NCI-H1048 (cell line): Measurements from ENCODE around the gene OR2M5.

Experiments used
- DNase-seq: peaks from one replicate; lab custom pipeline; 2025; lab: John Stamatoyannopoulos, UW

OR2M5 gene, protein sequence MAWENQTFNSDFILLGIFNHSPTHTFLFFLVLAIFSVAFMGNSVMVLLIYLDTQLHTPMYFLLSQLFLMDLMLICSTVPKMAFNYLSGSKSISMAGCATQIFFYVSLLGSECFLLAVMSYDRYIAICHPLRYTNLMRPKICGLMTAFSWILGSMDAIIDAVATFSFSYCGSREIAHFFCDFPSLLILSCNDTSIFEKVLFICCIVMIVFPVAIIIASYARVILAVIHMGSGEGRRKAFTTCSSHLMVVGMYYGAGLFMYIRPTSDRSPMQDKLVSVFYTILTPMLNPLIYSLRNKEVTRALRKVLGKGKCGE

DNA sequence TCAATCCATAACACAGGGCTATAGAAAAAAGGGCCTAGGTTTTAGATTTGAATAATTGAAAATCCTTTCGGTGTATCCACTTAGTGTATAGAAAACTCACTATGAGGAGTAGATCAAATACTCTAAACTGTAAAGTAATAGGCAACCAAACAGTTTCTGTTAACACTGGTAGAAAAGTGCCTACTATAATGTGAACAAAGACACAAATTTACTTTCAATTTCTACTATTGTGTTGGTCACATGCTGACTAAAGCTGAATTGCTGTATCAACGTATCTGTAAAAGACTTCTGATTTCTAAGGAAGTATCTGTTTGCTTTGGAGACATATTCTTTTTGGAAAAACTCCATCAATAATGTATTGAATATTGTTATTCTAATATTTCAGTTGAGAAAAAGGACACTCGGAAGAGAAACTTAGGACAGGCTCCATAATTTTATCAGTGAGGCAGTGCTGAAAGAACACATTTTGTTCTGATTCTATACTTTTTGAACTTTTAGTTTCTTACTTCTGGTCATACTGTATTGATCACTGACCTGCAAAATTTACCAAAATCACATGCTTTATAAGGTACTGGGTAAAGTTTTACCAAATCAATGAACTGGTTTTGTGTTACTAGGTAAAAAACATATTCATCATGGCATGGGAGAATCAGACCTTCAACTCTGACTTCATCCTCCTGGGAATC is at the start of gene OR2M5:
Gene OR2M5 (plus strand): TSS at position 636 of the 686 bp plus-strand sequence. CDS start 0 bp downstream, at position 636.
- no peak for DNase-seq

DNA sequence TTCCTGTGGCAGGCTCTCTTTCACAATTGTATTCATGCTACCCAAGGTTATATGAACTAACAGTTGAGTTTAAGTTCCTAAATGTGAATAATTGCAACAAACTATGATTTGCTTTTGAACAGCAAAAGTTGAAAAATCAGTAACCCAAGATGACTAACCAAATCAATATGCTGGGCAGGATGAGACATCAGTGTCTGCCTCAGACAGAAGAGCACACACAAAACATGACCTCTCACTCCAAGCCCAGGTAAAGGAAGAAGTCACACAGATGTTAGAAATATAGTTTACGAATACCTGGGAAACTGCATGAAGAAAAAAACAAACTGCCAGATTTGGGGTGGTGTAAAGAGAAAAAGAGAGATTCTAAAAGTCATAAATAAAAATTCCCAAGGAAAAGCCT is 46.4 kb upstream of the OR2M5 start:
- no peak for DNase-seq

DNA sequence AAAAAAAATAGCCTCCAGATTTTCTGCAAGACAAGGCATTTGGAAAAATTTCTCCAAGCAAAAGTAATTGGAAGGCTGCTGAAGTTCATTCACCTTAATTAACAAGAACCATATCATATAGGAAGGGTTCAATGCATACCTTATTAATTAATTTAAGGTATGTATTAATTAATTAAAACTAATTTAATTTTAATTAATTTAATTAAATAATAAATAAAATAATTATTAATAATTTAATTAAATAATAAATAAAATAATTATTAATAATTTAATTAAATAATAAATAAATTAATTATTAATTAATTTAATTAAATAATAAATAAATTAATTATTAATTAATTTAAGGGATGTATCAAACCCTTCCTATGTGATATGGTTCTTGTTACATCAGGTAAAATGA is 42.1 kb upstream of the OR2M5 start:
- no peak for DNase-seq

DNA sequence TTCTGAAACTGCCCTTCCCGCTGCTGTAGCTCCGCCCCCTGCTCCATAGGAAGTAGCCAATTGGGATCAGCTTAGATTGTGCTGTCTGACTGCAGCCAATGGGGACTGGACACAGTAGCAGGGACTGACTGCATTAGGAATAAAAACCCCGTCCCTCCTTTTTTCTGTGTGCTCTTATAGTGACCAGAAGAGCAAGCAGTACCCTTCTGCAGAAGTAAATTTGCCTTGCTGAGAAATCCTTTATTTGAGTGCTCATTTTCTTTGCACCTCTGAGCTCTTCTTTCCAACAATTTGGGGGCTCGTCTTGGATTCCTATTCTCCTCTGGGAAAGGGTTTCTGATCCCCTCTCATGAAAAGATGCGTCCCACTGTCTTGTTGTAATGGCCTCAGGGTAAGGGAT is 33.8 kb upstream of the OR2M5 start:
- no peak for DNase-seq

DNA sequence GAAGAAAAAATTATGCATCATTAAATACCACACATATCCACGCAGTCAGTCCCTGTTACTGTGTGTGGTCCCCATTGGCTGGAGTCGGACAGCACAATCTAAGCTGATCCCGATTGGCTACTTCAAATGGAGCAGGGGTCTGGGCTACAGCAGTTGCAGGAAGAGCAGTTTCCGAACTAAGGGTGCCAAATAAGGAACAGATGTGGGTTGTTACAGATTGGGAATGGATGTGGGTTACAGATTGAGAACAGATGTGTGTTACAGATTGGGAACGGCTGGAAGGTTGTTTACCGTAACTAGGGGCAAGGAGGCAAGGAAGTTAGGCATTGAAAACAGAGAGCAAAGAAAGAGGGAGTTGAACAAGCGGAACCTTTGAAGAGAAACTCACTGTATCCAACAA is 30.1 kb upstream of the OR2M5 start:
- DNase-seq = no peak

DNA sequence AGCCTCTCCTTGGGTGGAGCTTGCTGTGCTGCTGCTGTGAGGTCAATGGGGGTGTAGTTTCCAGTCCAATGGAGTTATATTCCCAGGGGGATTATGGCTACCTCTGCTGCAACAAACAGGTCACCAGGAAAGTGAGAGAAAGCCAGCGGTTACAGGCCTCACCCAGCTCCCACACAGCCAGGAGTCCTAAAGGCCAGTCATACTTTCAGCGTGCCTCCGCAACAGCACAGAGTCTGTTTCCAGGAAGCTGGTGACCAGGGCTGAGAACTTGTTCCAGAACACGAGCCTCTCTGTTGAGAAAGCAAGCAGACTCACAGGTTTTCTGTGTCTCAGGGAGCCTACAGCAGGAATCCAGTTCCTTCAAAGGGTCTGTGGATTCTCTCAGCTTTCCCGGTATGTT is 17.3 kb upstream of the OR2M5 start:
- DNase-seq = no peak

DNA sequence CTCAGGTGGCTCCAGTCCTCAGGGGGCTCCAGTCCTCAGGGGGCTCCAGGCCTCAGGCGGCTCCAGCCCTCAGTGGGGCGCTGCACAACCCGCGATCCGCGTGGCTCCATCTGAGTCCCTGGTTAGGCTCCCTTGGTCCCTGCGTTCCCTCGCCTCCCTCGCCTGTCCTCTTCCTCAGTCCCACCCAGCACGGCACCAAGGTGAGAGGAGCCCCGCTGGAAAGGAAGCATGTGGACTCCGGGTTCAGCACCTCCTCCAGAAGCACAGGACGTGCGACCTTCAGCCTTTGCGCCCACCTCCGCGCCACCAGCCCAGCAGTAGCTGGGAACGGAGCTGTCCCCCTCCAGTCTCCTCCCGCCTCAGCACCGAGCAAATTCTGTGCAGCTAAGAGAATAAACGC is 8.1 kb upstream of the OR2M5 start:
- DNase-seq = no peak

DNA sequence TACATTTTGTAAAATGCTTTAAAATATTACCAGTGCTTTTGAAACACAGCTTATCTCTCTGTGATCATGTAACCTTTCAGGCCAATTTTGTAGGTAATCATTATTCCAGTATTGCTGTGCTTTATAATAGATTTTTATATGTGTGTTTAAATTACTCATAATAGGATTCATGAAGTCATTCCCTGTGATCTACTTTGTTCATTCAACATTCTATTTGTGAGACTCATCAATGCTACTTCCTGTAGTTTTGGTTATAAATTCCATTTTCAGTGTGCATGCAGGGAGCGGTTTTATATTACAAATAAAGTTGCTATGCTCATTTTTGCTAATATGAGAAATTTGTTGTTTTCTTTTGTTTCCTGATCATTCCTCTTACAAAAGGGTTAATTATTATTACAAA is 4.1 kb upstream of the OR2M5 start:
- no peak for DNase-seq

DNA sequence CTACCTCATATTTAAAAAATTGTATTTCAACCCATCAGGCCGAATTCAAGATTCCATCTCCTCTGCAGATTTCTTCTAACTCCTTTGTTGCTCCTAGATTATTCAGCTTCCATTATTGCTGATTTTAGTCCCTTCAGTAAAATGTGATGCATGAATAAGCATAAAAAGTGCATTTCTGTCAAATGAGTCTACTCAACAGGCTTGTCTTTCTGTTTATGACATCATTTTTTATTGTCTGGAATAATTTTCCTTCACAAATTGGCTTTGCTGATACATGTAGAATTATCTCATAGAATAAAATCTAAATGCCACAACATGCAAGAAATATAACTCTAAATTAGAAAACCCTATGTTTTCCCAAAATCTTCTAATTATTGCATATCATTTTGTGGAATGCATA is 1.6 kb upstream of the OR2M5 start:
- DNase-seq = no peak

DNA sequence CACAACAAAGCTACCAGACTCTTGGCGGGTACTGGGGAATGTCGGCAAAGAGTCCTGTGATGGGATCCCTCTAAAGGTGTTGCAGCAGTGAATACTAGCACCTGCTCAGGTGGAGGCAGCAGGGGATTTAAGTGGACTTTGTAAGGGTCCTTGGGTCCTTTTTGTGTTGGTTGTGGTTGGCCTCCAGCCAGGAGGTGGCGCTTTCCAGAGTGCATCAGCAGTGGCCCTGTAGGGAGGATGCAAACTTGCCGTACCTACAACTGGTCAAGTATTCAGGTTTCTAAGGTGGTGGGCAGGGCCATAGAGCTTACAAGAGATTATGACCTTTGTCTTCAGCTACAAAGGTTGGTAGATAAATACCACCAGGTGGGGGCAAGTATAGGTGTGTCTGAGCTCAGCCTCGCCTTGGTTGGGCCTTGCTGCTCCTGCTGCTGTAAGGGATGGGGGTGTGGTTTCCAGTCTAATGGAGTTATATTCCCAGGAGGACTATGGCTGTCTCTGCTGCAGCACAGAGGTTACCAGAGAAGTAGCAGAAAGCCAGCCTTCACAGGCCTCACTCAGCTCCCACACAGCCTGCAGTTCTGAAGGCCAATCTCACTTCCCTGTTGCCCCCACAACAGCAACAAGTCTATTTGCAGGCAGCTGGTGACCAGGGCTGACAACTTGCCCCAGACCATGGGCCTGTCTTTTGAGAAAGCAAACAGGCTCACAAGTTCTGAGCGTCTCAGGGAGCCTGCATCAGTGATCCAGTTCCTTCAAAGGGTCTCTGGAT is 7.3 kb downstream of the OR2M5 start:
- no peak for DNase-seq

DNA sequence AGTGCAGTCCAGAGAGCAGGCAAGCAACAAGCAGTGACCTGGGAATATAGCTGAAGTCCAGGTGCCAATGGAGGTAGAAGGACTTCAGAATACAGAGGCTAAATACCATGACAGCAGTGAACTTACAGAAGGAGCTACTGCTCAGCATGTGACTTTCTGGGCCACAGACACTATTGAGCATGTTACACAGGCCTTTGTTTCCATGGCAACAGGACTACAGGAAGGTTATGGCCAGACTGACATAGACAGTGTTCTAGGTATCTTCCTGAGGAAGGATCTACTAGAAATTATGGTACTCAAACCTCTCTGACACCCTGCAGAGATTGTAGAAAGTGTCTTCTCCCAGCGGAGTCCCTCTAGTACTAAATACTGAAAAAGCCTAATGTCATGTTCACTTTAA is 11.0 kb downstream of the OR2M5 start:
- DNase-seq = no peak

DNA sequence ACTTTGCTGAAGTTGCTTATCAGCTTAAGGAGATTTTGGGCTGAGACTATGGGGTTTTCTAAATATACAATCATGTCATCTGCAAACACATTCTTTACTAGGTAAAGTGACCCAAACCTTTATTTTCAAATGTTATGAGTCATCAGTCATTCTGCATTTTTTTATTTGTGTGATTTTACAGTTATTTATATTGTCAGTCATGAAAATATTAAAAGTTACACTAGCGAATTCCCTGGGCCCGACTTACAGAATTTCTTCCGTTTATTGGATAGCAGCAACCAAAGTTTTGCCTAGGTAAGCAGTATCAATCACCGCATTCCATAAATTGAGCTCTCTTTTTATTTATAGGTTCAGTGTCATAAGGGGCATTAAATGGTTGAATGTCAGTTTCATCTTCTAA is 13.8 kb downstream of the OR2M5 start:
- no peak for DNase-seq

DNA sequence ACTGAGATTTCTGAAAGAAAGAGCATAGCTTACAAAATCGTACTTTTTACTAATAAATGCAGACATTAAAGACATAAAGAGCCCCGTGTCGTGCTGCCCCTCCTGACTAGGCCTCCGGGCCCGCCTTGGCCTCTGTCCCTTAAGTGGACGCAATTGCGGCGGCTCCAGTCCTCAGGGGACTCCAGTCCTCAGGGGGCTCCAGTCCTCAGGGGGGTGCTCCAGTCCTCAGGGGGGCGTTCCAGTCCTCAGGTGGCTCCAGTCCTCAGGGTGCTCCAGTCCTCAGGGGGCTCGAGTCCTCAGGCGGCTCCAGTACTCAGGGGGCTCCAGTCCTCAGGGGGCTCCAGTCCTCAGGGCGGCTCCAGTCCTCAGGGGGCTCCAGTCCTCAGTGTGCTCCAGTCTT is 19.1 kb downstream of the OR2M5 start:
- no peak for DNase-seq

DNA sequence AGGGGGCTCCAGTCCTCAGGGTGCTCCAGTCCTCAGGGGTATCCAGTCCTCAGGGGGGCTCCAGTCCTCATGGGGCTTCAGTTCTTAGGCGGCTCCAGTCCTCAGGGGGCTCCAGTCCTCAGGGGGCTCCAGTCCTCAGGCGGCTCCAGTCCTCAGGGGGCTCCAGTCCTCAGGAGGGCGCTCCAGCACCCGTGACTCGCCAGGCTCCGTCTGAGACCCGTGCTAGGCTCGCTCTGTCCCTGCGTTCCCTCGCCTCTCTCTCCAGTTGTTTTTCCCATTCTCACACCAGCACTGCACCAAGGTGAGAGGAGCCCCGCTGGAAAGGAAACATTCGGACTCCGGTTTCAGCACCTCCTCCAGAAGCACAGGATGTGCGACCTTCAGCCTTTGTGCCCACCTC is 20.2 kb downstream of the OR2M5 start:
- DNase-seq = no peak

DNA sequence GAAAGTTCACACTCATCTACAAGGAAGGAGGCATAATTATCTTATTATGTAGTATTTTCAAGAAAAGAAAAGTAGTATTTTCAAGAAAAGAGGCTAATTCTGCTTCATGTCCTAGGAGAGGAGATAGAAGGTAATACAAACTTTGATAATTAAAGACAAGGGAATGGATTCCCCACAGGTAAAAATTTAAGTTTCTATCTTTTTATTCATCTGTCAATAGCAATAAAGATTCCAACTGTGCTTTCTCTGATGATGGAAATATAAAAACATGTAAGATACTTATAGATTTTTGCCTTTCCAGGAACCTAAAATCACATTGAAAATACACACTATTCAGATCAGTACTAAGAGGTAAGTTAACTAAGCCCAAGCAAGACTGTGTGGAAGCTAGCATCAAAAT is 29.6 kb downstream of the OR2M5 start, which contains the start of gene OR2M2:
Gene OR2M2 (plus strand): TSS at position 301 of the 400 bp plus-strand sequence. CDS start 5,165 bp downstream, outside the sequence.
- no peak for DNase-seq

DNA sequence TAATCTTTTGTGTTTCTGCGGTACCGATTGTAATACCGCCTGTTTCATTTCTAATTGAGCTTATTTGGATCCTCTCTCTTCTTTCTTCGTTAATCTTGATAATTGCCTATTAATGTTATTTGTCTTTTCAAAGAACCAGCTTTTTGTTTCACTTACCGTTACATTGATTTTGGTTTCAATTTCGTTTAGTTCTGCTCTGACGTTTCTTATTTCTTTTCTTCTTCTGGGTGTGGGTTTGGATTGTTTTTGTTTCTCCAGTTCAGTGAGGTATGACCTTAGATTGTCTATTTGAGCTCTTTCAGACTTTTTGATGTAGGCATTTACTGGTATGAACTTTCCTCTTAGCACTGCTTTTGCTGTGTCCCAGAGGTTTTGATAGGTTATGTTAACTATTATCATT is 39.0 kb downstream of the OR2M5 start:
- DNase-seq = no peak

DNA sequence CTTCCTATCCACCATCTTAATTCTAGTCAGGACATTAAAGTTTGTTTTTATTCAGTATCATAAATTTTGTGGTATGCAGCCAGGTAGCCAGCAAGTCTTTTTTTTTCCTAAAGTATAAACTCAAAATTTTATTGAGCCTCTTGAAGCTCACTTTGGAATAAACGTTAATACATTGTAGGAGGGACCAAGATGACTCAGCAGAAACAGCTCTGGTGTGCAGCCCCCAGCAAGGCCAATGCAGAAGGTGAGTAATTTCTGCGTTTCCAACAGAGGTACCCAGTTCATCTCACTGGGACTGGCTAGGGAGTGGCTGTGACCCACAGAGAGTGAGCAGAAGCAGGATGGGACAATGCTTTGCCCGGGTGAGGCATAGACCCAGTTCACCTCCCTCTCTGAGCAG is 42.4 kb downstream of the OR2M5 start:
- no peak for DNase-seq

DNA sequence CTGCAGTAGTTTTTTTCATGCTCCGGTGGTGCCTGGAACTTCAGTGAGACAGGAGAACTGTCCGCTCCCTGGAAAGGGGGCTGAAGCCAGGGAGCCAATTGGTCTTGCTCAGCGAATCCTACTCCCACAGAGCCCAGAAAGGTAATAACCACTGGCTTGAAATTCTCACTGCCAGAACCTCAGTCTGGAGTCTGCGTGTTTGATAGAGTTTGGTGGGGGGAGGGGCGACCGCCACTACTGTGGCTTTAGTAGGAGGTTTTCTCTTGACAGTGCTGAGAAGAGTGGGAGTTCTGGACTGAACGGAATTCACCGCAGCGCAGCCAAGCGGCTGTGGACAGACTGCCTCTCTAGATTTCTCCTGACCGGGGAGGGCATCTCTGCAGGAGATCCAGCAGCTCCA is 44.1 kb downstream of the OR2M5 start:
- DNase-seq = no peak

DNA sequence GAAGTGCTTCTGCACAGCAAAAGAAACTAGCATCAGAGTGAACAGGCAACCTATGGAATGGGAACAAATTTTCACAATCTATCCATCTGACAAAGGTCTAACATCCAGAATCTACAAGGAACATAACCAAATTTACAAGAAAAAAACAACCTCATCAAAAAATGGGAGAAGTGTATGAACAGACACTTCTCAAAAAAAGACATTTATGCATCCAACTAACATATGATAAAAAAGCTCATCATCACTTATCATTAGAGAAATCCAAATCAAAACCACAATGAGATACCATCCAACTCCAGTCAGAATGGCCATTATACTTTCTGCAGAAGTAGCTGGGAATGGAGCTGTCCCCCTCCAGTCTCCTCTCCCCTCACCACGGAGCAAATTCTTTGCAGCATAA is 49.2 kb downstream of the OR2M5 start:
- DNase-seq = no peak
